Thymus (tissue), 11 donors: Measurements from ENCODE around the gene PDE4B. TPM values are rescaled to one million over a fixed set of nuclear protein-coding genes. Genes with fewer than 3 reads are reported as not detected.
"Not testable (repeated sequence)": the region's sequence is repeated elsewhere in the genome, so short reads cannot be mapped to it uniquely, and the experiment has no call there.

ENCODE experiments used
- DNase-seq, 9 donors: peaks; one replicate each; pipeline ENCODE4 v3.0.0-alpha.2; 2013; ENCODE audit warnings: low spot score in 9 of 9, low read depth in 6 of 9, missing footprints in 1 of 9
- H3K27ac ChIP-seq, 2 donors: one replicate each; pipeline ENCODE4 v1.5.1; 2013; ENCODE audit warnings: control low read depth in 1 of 2, low read depth in 1 of 2, low read length in 1 of 2, mild to moderate bottlenecking in 1 of 2, moderate library complexity in 1 of 2
- H3K27me3 ChIP-seq, 2 donors: one replicate each; pipeline ENCODE4 v1.5.1; 2013; ENCODE audit warnings: low read length in 1 of 2; ENCODE audit not compliant: control insufficient read depth in 2 of 2, insufficient read depth in 1 of 2
- H3K36me3 ChIP-seq, 2 donors: one replicate each; pipeline ENCODE4 v1.5.1; 2013; ENCODE audit warnings: low read length in 1 of 2, mild to moderate bottlenecking in 1 of 2, moderate library complexity in 1 of 2; ENCODE audit not compliant: control insufficient read depth in 2 of 2, insufficient read depth in 2 of 2
- H3K4me1 ChIP-seq, 2 donors: one replicate each; pipeline ENCODE4 v1.5.1; 2013; ENCODE audit warnings: low read length in 2 of 2; ENCODE audit not compliant: control insufficient read depth in 2 of 2, insufficient read depth in 2 of 2
- H3K4me3 ChIP-seq, 2 donors: one replicate each; pipeline ENCODE4 v1.5.1; 2013; ENCODE audit warnings: low read length in 2 of 2, control low read depth in 1 of 2, mild to moderate bottlenecking in 1 of 2
- H3K9me3 ChIP-seq, 2 donors: one replicate each; pipeline ENCODE4 v1.5.1; 2013; ENCODE audit warnings: low read length in 1 of 2, mild to moderate bottlenecking in 1 of 2; ENCODE audit not compliant: control insufficient read depth in 2 of 2, insufficient read depth in 1 of 2
- WGBS: extraction: QIAGEN DNeasy Blood & Tissue Kit; methylation state at CpG from one replicate; pipeline ENCODE4 v1.1.7; 2013; 5-methylcytosine and 5-hydroxymethylcytosine counted together
- polyA plus RNA-seq: library from polyadenylated mRNA; stranded (reverse); fragments of 200-250 nt; gene quantifications from one replicate; pipeline ENCODE4 v1.2.3, GENCODE V29; 2013
- total RNA-seq: library from RNA; stranded (reverse); fragments of 120-200 nt; gene quantifications from one replicate; pipeline ENCODE4 v1.2.4, GENCODE V29; 2013
- donor health status: healthy.

The PDE4B gene
- total and polyA plus RNA-seq, 2 donors, result 9.9 to 10.9 TPM

DNA sequence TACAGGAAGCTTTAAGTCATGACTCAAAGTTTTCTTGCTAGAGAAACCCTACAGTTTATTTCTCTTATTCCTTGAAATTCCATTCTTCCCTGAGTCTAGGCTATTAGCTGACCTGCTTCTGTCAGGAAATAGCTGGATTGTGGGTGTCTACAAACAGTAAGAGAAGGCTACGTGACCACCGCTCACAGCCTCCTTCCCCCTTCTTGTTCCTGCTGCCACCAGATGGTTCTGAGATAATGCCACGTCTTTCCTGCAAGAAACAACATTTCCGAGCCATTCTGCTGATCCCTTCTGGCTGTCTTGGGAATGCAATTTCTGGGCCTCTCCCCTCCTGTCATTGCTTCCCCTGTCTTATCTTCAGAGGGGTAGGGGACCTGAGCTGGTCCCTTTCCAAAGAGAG lies 612.4 kb downstream of the PDE4B start:
- Histone ChIP-seq H3K4me3 (no peak overlapping the region), H3K9me3 (no peaks in the 10 kb centered on the region), H3K36me3 (no peaks in the 10 kb centered on the region), H3K27ac (no peak overlapping the region), H3K27me3 (no peaks in the 10 kb centered on the region), H3K4me1 (peaks cover 0 to 6% of the 10 kb centered on the region in 2 donors)
- WGBS, result 80% methylated on average over 4 of the region's 4 CpGs
- no peak for DNase-seq

DNA sequence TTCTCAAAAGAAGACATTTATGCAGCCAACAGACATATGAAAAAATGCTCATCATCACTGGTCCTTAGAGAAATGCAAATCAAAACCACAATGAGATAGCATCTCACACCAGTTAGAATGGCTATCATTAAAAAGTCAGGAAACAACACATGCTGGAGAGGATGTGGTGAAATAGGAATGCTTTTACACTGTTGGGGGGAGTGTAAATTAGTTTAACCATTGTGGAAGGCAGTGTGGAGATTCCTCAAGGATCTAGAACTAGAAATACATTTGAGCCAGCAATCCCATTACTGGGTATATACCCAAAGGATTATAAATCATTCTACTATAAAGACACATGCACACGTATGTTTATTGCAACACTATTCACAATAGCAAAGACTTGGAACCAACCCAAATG lies 618.8 kb downstream of the PDE4B start:
- not testable (repeated sequence) for H3K9me3 ChIP-seq, H3K27me3 ChIP-seq, H3K4me3 ChIP-seq, DNase-seq, H3K27ac ChIP-seq, H3K36me3 ChIP-seq, H3K4me1 ChIP-seq
- WGBS, result 95% methylated on average over 1 of the region's 1 CpG

DNA sequence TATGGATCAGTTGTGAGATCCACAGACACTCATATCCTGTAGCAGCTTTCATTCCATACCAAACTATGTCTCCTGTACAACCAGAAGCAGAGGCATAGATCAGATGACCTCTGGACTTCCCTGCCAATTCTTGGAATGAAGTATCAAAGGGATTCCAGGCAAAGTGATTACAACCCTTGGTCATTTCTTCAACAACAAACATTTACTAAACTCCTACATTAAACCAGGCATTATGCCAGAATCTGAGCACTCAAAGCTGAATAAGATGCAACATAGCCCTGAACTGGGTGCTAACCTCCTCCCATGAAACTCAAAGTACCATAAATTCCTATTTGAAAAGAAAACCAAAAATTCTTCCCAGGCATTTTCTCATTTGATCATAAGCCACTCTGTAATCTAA lies 620.0 kb downstream of the PDE4B start:
- Histone ChIP-seq H3K36me3 (no peaks in the 10 kb centered on the region), H3K4me3 (no peak overlapping the region), H3K27me3 (no peaks in the 10 kb centered on the region), H3K9me3 (peaks cover 0 to 9% of the 10 kb centered on the region in 2 donors), H3K27ac (no peak overlapping the region), H3K4me1 (no peaks in the 10 kb centered on the region)
- no peak for DNase-seq

DNA sequence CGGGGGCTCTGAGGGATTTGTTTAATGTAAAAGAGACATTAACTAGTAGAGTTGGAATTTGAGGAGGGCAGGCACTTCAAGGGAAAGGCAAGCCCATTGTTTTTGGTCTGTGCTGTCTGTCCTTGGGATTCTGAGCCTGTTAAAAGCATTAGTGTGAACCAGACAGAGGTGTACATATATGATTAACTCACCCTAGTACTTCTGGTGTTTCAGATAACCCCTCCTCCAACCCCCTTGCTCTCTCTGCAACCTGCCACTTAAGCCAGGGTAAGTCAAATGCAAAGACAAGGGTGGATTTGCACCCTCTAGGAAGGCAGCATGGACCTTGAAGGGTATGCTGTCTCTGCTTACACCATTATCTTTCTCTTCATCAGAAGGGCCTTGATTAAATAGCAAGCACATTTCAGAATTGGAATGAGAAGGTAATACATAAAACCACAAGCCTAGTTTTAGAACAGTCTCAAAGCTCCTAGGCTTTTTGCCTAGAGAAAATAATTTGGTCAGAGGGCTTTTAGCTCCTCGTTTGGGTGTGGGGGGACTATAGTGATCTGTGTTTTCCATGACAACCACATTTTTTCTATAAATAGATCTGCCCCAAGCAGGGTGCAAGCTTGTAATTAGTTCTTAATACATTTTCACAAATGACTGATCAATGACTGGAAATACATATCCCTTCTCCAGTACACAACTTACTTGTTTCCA lies 620.6 kb downstream of the PDE4B start:
- Histone ChIP-seq H3K36me3 (no peaks in the 10 kb centered on the region), H3K4me1 (no peaks in the 10 kb centered on the region), H3K9me3 (peaks cover 1 to 12% of the 10 kb centered on the region in 2 donors), H3K27me3 (no peaks in the 10 kb centered on the region), H3K27ac (no peak overlapping the region), H3K4me3 (no peak overlapping the region)
- 66% methylated on average over 2 of the region's 2 CpGs for WGBS
- DNase-seq, result no peak

DNA sequence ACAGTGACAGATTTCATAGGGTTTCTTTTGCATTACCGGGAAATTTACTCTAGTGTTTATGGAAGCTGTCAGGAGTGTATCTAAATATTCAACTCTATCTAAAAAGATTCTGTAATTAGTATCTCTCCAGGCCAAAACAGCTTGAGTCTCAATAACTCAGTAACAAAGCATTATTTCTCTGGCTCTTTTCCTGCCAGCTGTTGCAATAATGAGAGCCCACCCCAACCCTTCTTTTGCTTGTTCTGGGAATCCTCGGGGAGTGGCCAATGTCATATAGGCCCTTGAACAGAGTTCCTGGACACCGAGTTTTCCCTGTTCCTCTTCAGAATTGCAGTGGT lies 621.1 kb downstream of the PDE4B start:
- Histone ChIP-seq H3K4me1 (no peaks in the 10 kb centered on the region), H3K36me3 (no peaks in the 10 kb centered on the region), H3K9me3 (peaks cover 1 to 14% of the 10 kb centered on the region in 2 donors), H3K27ac (no peak overlapping the region), H3K27me3 (no peaks in the 10 kb centered on the region), H3K4me3 (no peak overlapping the region)
- 97% methylated on average over 3 of the region's 3 CpGs for WGBS
- no peak for DNase-seq

DNA sequence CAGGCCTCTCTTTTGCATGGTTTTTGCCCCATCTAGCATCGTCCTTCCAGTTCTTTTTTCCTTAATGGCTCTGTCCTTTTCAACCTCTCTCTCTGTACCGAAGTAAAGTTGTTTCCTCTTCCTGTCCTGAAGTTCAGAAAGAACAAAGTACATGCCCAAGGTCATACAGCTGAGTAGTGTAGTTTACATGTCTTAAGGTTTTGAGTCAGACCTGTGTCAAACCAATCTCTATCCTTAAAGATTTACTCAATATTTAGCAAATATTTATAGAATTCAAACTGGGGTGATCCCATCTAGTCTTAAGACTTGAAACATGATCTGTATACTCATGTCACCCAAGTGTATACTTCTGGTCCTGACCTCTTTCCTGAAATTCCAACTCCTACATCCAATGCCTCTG lies 622.6 kb downstream of the PDE4B start:
- WGBS, result 87% methylated on average over 2 of the region's 2 CpGs
- DNase-seq, result no peak
- Histone ChIP-seq H3K9me3 (peaks cover 1 to 14% of the 10 kb centered on the region in 2 donors), H3K36me3 (no peaks in the 10 kb centered on the region), H3K4me1 (no peaks in the 10 kb centered on the region), H3K27me3 (no peaks in the 10 kb centered on the region), H3K27ac (no peak overlapping the region), H3K4me3 (no peak overlapping the region)

DNA sequence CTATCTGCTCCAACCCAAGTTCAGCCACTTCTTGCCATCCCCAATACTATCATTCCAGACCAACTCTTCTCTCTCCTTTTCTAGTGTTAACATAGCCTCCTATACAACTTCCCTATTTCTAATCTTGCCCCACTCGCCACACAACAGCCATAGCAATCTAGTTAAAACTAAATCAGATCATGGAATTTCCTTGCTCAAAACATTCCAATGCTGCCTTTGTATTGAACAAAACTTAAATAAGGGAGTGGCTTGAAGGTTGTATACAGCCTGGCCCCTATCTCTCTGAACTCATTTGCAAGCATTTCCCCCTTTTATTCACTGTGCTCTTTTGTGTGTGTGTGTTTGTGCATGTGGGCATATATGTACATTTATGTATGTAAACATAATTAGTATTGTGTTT lies 623.2 kb downstream of the PDE4B start:
- Histone ChIP-seq H3K36me3 (no peaks in the 10 kb centered on the region), H3K27me3 (no peaks in the 10 kb centered on the region), H3K27ac (no peak overlapping the region), H3K4me3 (no peak overlapping the region), H3K4me1 (no peaks in the 10 kb centered on the region), H3K9me3 (peaks cover 1 to 14% of the 10 kb centered on the region in 2 donors)
- WGBS, result 96% methylated on average over 1 of the region's 1 CpG
- no peak for DNase-seq

DNA sequence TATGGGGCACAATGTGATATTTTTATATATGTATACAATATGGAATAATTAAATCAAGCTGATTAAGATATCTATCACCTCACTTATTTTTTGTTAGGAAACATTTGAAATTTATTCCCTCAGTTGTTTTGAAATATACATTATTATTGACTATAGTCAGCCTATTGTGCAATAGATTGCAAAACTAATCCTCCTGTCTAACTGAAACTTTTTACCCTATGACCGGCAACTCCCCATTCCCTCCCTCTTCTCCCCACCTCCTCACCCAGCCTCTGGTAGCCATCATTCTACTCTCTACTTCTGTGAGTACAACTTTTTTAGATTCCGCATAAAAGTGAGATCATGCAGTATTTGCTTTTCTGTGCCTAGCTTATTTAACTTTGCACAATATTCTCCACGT lies 623.6 kb downstream of the PDE4B start:
- Histone ChIP-seq H3K27ac (no peak overlapping the region), H3K36me3 (no peaks in the 10 kb centered on the region), H3K9me3 (peaks cover 1 to 14% of the 10 kb centered on the region in 2 donors), H3K4me3 (no peak overlapping the region), H3K27me3 (no peaks in the 10 kb centered on the region), H3K4me1 (no peaks in the 10 kb centered on the region)
- DNase-seq, result no peak
- over 99% methylated on average over 3 of the region's 3 CpGs for WGBS

DNA sequence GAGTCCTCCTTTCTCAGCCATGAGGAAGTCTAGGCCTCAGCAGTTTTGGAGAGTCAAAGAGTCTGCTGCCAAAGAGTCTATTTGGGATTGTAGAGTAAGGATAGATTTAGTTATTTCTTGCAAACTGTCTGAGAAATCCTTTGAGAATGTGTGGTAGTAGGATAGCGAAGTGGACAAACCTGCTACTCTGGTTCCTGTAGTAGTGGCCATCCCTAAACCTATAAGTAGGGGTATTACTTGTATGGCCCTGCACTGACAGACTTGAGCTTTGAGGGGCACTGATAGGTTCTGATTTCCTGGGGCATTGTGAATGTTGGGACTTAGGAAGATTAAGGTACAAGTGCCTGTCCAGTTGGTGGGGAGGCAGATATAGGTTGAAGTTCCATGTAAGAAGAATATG lies 625.3 kb downstream of the PDE4B start:
- Histone ChIP-seq H3K27me3 (no peaks in the 10 kb centered on the region), H3K27ac (no peak overlapping the region), H3K9me3 (peaks cover 1 to 14% of the 10 kb centered on the region in 2 donors), H3K4me1 (no peaks in the 10 kb centered on the region), H3K4me3 (no peak overlapping the region), H3K36me3 (no peaks in the 10 kb centered on the region)
- 94% methylated on average over 1 of the region's 1 CpG for WGBS
- no peak for DNase-seq

DNA sequence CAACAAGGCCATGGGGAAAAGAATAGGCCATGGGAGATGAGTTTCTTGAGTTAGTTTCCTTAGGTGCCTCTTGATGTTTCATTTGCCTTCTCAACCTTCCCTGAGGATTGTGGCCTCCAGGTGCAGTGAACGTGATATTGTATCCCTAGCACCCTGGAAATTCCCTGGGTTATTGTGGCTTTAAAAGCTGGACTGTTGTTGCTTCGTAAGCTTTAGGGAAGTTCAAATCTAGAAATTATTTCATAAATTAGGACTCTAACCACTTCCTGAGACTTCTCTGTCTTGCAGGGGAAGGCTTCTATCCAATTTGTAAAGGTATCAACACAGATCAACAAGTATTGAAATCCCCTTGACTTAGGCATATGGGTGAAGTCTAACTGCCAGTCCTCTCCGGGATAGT lies 627.5 kb downstream of the PDE4B start:
- not testable (repeated sequence) for DNase-seq, H3K4me3 ChIP-seq, H3K27me3 ChIP-seq, H3K27ac ChIP-seq, H3K4me1 ChIP-seq, H3K36me3 ChIP-seq
- H3K9me3 ChIP-seq, result peaks cover 1 to 14% of the 10 kb centered on the region in 2 donors
- WGBS, result 94% methylated on average over 3 of the region's 3 CpGs
